ENCODE results near the gene DLAT. TPM values are rescaled to one million over a fixed set of nuclear protein-coding genes. Genes with fewer than 3 reads are reported as not detected.
A peak's percentile ranks its signal among the peaks of the same experiment; 100 is the strongest.
"Not testable (repeated sequence)": the region's sequence is repeated elsewhere in the genome, so short reads cannot be mapped to it uniquely, and the experiment has no call there.

The DLAT gene
- total RNA-seq, 1 donor from 2014 or later: 36.7 TPM

- Mint-ChIP-seq H3K36me3 (ENCODE audit: insufficient read depth) (peaks cover 12% of the 10 kb centered on the region), H3K4me3 (ENCODE audit: low read depth) (peak overlapping the region; percentile 95), H3K4me1 (ENCODE audit: low read depth) (peaks cover 26% of the 10 kb centered on the region), H3K27ac (peak overlapping the region; percentile 99), H3K9me3 (ENCODE audit: low read depth) (no peaks in the 10 kb centered on the region), H3K27me3 (peaks cover 7% of the 10 kb centered on the region)
- no peak for TF ChIP-seq CTCF (IDR thresholded peaks at IDR 0.05; ENCODE audit: unreplicated experiment)
- no peak for DNase-seq (ENCODE audit: low spot score, unreplicated experiment)
Observed at GRCh38 chr11:112025707-112026106, 499 bp downstream of the DLAT start.

- H3K27me3 Mint-ChIP-seq; H3K9me3 Mint-ChIP-seq (ENCODE audit: low read depth); H3K4me3 Mint-ChIP-seq (ENCODE audit: low read depth); DNase-seq (ENCODE audit: low spot score, unreplicated experiment); H3K27ac Mint-ChIP-seq: not testable (repeated sequence)
- Mint-ChIP-seq H3K36me3 (ENCODE audit: insufficient read depth) (peaks cover 11% of the 10 kb centered on the region), H3K4me1 (ENCODE audit: low read depth) (peaks cover 26% of the 10 kb centered on the region)
Observed at GRCh38 chr11:112026784-112027410, 1.7 kb downstream of the DLAT start.

- peaks cover 11% of the 10 kb centered on the region for H3K4me1 Mint-ChIP-seq (ENCODE audit: low read depth)
- no peak overlapping the region for H3K27ac Mint-ChIP-seq
- H3K4me3 Mint-ChIP-seq (ENCODE audit: low read depth): no peak overlapping the region
- no peaks in the 10 kb centered on the region for H3K9me3 Mint-ChIP-seq (ENCODE audit: low read depth)
- no peak for DNase-seq (ENCODE audit: low spot score, unreplicated experiment)
- H3K36me3 Mint-ChIP-seq (ENCODE audit: insufficient read depth): peaks cover 23% of the 10 kb centered on the region
- no peaks in the 10 kb centered on the region for H3K27me3 Mint-ChIP-seq
- TF ChIP-seq CTCF (IDR thresholded peaks at IDR 0.05; ENCODE audit: unreplicated experiment): no peak
Observed at GRCh38 chr11:112029460-112029859, 4.3 kb downstream of the DLAT start.

- no peaks in the 10 kb centered on the region for H3K9me3 Mint-ChIP-seq (ENCODE audit: low read depth)
- H3K36me3 Mint-ChIP-seq (ENCODE audit: insufficient read depth): peaks cover 29% of the 10 kb centered on the region
- no peaks in the 10 kb centered on the region for H3K4me1 Mint-ChIP-seq (ENCODE audit: low read depth)
- DNase-seq (ENCODE audit: low spot score, unreplicated experiment): no peak
- H3K4me3 Mint-ChIP-seq (ENCODE audit: low read depth): no peak overlapping the region
- H3K27ac Mint-ChIP-seq: no peak overlapping the region
- no peak for TF ChIP-seq CTCF (IDR thresholded peaks at IDR 0.05; ENCODE audit: unreplicated experiment)
- no peaks in the 10 kb centered on the region for H3K27me3 Mint-ChIP-seq
Observed at GRCh38 chr11:112033902-112034301, 8.7 kb downstream of the DLAT start.

- no peak for DNase-seq (ENCODE audit: low spot score, unreplicated experiment)
- no peak for TF ChIP-seq CTCF (IDR thresholded peaks at IDR 0.05; ENCODE audit: unreplicated experiment)
- Mint-ChIP-seq H3K36me3 (ENCODE audit: insufficient read depth) (peaks cover 25% of the 10 kb centered on the region), H3K27ac (no peak overlapping the region), H3K4me1 (ENCODE audit: low read depth) (no peaks in the 10 kb centered on the region), H3K27me3 (no peaks in the 10 kb centered on the region), H3K9me3 (ENCODE audit: low read depth) (no peaks in the 10 kb centered on the region), H3K4me3 (ENCODE audit: low read depth) (no peak overlapping the region)
Observed at GRCh38 chr11:112037527-112037926, 12.3 kb downstream of the DLAT start.
